HG02938 (cell line): ENCODE measurements around the gene ULK1.
"Not testable (repeated sequence)": the region's sequence is repeated elsewhere in the genome, so short reads cannot be mapped to it uniquely, and the experiment has no call there.

Experiments used
- ATAC-seq: cut with Tn5 transposase; IDR thresholded peaks from one replicate; pipeline ENCODE4 v1.9.1; 2021; ENCODE audit warnings: mild to moderate bottlenecking, moderate library complexity; ENCODE audit not compliant: unreplicated experiment

ULK1 gene

DNA sequence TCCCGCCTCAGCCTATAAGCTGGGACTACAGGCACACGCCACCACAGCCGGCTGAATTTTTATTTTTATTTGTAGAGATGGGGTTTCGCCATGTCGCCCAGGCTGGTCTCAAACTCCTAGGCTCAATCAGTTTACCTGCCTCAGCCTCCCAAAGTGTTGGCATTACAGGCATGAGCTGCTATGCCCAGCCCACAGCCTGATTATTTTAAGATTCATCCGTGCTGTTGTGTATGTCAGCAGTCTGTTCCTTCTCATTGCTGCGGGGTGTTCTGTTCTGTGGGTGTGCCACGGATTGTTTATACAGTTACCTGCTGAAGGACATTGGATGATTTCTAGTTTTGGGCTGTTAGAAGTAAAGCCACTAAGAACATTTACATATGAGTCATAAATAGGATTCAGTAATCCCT, 45.7 kb downstream of the ULK1 start:
- ATAC-seq = no peak

GRCh38 chr12:131941116-131941986, 46.9 kb downstream of the ULK1 start:
- ATAC-seq = no peak

GRCh38 chr12:131941987-131942341, 47.5 kb downstream of the ULK1 start:
- no peak for ATAC-seq

GRCh38 chr12:131942671-131943070, 48.2 kb downstream of the ULK1 start:
- no peak for ATAC-seq

GRCh38 chr12:131943389-131943788, 49.0 kb downstream of the ULK1 start:
- no peak for ATAC-seq

DNA sequence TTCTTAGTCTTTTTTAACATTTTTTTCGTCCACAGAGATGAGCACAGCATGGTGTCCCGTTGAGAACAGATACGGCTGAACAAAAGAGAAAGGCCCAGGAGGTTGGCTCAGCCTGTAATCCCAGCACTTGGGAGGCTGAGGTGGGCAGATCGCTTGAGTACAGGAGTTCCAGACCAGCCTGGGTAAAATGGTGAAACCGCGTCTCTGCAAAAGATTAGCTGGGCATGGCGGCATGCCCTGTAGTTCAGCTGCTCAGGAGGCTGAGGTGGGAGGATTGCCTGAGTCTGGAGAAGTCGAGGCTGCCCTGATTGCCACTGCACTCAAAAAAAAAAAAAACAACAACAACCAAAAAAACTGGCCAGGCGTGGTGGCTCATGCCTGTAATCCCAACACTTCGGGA, 49.5 kb downstream of the ULK1 start:
- no peak for ATAC-seq

DNA sequence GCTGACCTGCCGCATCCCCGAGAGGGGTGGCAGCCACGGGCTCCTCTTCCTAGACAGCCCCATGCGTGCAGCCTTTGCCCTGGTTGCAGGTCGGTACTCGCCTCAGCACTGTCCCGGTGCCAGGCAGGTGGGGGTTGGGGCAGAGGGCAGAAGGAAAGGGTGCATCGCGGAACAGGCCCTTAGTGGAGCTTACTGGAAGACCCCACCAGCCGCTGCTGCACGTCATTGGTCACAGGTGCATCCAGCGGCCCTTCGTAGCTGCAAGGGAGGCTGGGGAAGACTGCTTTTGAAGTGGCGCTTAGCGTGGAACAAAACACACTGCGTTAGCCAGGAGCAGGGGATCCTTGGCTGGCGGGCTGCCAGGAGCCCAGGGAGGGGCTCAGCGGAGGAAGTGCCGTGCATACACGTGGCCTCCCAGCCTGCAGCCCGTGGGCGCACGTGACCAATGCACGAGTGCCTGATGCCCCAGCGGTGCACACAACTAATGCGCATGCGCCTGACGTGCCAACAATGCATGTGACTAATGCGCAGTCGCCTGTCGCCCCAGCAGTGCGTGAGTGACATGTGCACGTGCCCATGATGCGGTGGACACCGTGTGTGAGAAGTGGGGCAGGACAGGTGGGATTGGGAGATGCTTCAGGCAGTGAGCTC, 50.3 kb downstream of the ULK1 start:
- ATAC-seq = no peak

- ATAC-seq = no peak
These were observed 52.3 kb downstream of the ULK1 start for GRCh38 chr12:131946757-131947156.

GRCh38 chr12:131947482-131948027, 53.1 kb downstream of the ULK1 start:
- no peak for ATAC-seq

GRCh38 chr12:131948166-131948712, 53.8 kb downstream of the ULK1 start:
- no peak for ATAC-seq

DNA sequence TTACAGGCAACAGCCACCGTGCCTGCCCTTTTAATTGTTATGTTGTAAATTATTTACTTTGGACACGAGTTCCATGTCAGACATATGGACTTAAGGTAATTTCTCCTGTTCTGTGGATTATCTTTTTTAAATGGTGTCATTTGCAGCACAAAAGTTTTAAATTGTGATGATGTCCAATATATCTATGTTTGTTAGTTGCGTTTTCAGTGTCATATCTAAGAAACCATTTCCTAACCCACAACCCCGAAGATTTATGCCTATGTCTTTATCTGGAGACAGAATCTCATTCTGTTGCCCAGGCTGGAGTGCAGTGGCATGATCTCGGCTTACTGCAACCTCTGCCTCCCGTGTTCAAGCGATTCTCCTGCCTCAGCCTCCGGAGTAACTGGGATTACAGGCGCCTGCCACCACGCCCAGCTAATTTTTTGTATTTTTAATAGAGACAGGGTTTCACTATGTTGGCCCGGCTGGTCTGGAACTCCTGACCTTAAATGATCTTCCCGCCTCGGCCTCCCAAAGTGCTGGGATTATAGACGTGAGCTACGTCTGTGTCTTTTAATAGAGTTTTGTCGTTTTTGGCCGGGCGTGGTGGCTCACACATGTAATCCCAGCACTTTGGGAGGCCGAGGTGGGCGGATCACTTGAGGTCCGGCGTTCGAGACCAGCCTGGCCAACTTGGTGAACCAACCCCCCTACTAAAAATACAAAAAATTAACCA, 54.5 kb downstream of the ULK1 start:
- not testable (repeated sequence) for ATAC-seq

- peak; percentile 78 for ATAC-seq
These were observed 55.2 kb downstream of the ULK1 start, which contains the start of gene EP400 for GRCh38 chr12:131949431-131950181. EP400 (plus strand) TSS chr12:131949942; CDS start chr12:131960620, 10,678 bp downstream.

DNA sequence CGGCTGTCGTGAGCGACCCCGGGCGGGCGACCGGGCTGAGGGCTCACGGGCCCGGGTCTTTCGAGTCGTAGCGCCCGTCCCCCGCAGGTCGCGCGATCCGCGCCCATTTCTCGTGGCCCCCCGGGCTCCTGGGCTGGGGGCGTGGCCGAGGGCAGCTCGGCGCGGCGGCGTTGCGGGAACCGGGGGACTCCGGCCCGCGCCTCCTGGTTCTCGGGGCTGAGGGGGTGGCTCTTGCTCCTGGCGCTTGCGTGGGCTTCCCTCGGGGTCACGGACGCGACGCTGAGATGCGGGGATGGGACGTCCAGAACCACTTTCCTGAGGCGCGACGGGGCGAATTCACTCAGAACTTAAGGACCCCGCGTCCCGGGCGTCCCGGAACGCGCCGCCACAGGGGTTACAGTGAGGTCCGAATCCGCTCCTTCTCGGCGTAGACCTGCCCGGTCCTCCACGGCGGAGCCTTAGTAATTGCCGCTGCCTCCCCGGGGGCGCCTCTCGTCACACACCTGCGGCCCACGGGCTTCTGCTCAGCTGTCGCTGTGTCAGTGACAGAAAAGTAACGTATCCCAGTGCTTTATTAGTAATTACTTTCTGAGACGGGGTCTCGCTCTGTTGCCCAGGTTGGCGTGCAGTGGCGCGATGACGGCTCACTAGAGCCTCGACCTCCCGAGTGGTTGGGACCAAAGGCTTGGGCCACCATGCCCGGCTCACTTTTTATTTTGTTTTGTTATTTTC, 55.9 kb downstream of the ULK1 start:
- peak; percentile 35 for ATAC-seq

DNA sequence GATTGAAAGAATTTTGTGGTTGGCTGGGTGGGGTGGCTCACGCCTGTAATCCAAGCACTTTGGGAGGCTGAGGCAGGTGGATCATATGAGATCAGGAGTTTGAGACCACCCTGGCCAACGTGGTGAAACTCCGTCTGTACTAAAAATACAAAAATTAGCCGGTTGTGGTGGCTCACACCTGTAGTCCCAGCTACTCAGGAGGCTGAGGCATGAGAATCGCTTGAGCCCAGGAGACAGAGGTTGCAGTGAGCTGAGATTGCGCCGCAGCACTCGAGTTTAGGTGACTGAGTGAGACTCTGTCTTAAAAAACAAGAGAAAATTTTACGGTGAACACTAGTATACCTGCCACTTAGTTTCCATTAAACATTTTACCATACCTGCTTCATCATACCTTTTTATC, 59.4 kb downstream of the ULK1 start:
- not testable (repeated sequence) for ATAC-seq

DNA sequence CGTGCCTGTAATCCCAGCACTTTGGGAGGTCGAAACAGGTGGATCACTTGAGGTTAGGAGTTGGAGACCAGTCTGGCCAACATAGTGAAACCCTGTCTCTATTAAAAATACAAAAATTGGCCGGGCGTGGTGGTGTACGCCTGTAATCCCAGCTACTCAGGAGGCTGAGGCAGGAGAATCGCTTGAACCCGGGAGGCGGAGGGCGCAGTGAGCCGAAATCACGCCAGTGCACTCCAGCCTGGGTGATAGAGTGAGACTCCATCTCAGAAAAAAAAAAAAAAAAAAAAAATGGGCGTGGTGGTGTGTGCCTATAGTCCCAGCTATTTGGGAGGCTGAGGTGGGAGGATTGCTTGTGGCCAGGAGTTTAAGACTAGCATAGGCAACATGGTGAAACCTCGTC, 60.0 kb downstream of the ULK1 start:
- not testable (repeated sequence) for ATAC-seq

- ATAC-seq = no peak
These were observed 64.7 kb downstream of the ULK1 start for GRCh38 chr12:131959116-131959515.

GRCh38 chr12:131959641-131960589, 65.5 kb downstream of the ULK1 start:
- no peak for ATAC-seq

GRCh38 chr12:131960590-131961325, 66.3 kb downstream of the ULK1 start:
- not testable (repeated sequence) for ATAC-seq
